G401 (cell line): ENCODE measurements around the gene DMWD. TPM values are rescaled to one million over a fixed set of nuclear protein-coding genes. Genes with fewer than 3 reads are reported as not detected.

Source experiments
- total RNA-seq: library from RNA; depleted of rRNA; stranded (reverse); fragments of >200 nt; shearing (Covaris generic); gene quantifications from 2 replicates; pipeline ENCODE4 v1.2.3, GENCODE V29; 2014; rRNA removed

Gene DMWD
- total RNA-seq, 1 experiment from 2014 or later: 20.5 TPM

Other genes with a start within 250 kb of the DMWD start
- 6.3 and 14.4 TPM in 2 replicates for gene OPA3, start 208.0 kb downstream of the DMWD start, total RNA-seq
- gene GPR4, start 190.6 kb downstream of the DMWD start, total RNA-seq: 0.14 TPM in 1 of 2 replicates, not detected in the other
- gene EML2, start 153.4 kb downstream of the DMWD start, total RNA-seq: 34.5 and 52.9 TPM in 2 replicates
- gene GIPR, start 124.6 kb downstream of the DMWD start, total RNA-seq: 4.2 and 8.0 TPM in 2 replicates
- 394 and 514 TPM in 2 replicates for gene SNRPD2, start 100.9 kb downstream of the DMWD start, total RNA-seq
- gene QPCTL, start 100.2 kb downstream of the DMWD start, total RNA-seq: 28.5 and 32.9 TPM in 2 replicates
- gene FBXO46, start 61.9 kb downstream of the DMWD start, total RNA-seq: 15.1 and 29.5 TPM in 2 replicates
- not detected in 2 replicates for gene MEIOSIN, start 59.4 kb downstream of the DMWD start, total RNA-seq
- gene SIX5, start 23.6 kb downstream of the DMWD start, total RNA-seq: 22.1 and 27.9 TPM in 2 replicates
- gene DMPK, start 10.4 kb downstream of the DMWD start, total RNA-seq: 22.4 and 37.5 TPM in 2 replicates
- 0.12 TPM in 1 of 2 replicates, not detected in the other for gene RSPH6A, start 22.5 kb upstream of the DMWD start, total RNA-seq
- 131 and 136 TPM in 2 replicates for gene SYMPK, start 70.3 kb upstream of the DMWD start, total RNA-seq
- gene FOXA3, start 71.5 kb upstream of the DMWD start, total RNA-seq: 4.5 and 5.5 TPM in 2 replicates
- gene IRF2BP1, start 93.3 kb upstream of the DMWD start, total RNA-seq: 38.3 and 43.4 TPM in 2 replicates
- gene MYPOP, start 109.8 kb upstream of the DMWD start, total RNA-seq: 0.12 and 1.9 TPM in 2 replicates
- gene NANOS2, start 121.9 kb upstream of the DMWD start, total RNA-seq: 0.07 TPM in 1 of 2 replicates, not detected in the other
- gene NOVA2, start 181.0 kb upstream of the DMWD start, total RNA-seq: not detected in 2 replicates
- gene CCDC61, start 202.6 kb upstream of the DMWD start, total RNA-seq: 6.6 and 9.5 TPM in 2 replicates
- gene PGLYRP1, start 230.2 kb upstream of the DMWD start, total RNA-seq: not detected in 2 replicates
- not detected in 2 replicates for gene IGFL4, start 248.2 kb upstream of the DMWD start, total RNA-seq